GM13976 (cell line): ENCODE measurements around the gene PSMD6.

Source experiments
- DNase-seq: peaks from one replicate; pipeline ENCODE4 v3.0.0; 2012; ENCODE audit warnings: low spot score
- in situ Hi-C: fragments of 300-500 bp; cut with MboI; formaldehyde crosslinking; loops from one replicate; pipeline ENCODE4 v1.12.0; 2022; ENCODE audit warnings: low sequenced_read_pairs, mixed read lengths, inconsistent platforms; ENCODE audit not compliant: unreplicated experiment
- TF ChIP-seq, protein P1 (sequence below): IDR thresholded peaks from 2 replicates; pipeline ENCODE4 v1.5.1; 2012; ENCODE audit warnings: borderline replicate concordance, mild to moderate bottlenecking; ENCODE audit not compliant: insufficient read depth; ENCODE audit errors: extremely low read depth, missing control alignments, control extremely low read depth

PSMD6 gene

DNA sequence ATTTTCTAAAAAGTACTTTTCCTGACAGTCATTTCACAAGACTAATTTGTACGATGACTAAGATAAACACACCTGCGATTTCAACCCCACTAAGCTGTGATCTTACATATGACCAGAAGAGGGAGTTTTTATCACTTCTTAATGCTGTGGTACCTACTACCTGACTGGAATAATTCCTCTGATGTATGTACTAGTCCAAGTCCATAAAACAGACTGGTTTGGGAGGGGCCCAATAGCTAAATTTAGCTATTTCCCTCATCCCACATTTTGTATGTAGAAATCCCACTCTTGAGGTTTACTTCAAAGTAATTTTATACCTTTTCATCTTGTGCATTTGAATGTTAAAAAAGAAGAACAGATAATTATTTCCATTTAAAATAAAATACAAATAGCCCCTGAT, 61.4 kb downstream of the PSMD6 start:
- TF ChIP-seq, protein P1, sequence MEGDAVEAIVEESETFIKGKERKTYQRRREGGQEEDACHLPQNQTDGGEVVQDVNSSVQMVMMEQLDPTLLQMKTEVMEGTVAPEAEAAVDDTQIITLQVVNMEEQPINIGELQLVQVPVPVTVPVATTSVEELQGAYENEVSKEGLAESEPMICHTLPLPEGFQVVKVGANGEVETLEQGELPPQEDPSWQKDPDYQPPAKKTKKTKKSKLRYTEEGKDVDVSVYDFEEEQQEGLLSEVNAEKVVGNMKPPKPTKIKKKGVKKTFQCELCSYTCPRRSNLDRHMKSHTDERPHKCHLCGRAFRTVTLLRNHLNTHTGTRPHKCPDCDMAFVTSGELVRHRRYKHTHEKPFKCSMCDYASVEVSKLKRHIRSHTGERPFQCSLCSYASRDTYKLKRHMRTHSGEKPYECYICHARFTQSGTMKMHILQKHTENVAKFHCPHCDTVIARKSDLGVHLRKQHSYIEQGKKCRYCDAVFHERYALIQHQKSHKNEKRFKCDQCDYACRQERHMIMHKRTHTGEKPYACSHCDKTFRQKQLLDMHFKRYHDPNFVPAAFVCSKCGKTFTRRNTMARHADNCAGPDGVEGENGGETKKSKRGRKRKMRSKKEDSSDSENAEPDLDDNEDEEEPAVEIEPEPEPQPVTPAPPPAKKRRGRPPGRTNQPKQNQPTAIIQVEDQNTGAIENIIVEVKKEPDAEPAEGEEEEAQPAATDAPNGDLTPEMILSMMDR: peak; percentile 25
- DNase-seq: no peak
- in situ Hi-C loops: no loop called here
